Suprapubic skin (tissue), 4 donors: ENCODE data around the gene WNT6.

Experiments used
- CTCF ChIP-seq, 2 donors: fragments of 200-600 bp in 1 of 2; fragments of 450-650 bp in 1 of 2; sonication (generic) in 1 of 2; IDR thresholded peaks; one replicate each; pipeline ENCODE4 v1.5.1; 2016 to 2019; ENCODE audit warnings: antibody characterized with exemption in 2 of 2, mild to moderate bottlenecking in 1 of 2, moderate library complexity in 1 of 2
- EP300 ChIP-seq: sonication (generic); formaldehyde crosslinking; IDR thresholded peaks from one replicate; pipeline ENCODE4 v1.6.1; 2017; ENCODE audit warnings: antibody characterized with exemption
- POLR2A ChIP-seq, 2 donors: fragments of 450-650 bp; IDR thresholded peaks; one replicate each; pipeline ENCODE4 v1.6.1; 2017; ENCODE audit warnings: antibody characterized with exemption in 2 of 2, mild to moderate bottlenecking in 2 of 2, moderate library complexity in 2 of 2
- POLR2AphosphoS5 ChIP-seq, 3 donors: sonication (generic); formaldehyde crosslinking; IDR thresholded peaks; one replicate each; pipeline ENCODE4 v1.6.1; 2017; ENCODE audit warnings: antibody characterized with exemption in 3 of 3

- TF ChIP-seq POLR2AphosphoS5 (IDR thresholded peaks at IDR 0.05) (no peak), CTCF (IDR thresholded peaks at IDR 0.05) (no peak), EP300 (no peak), POLR2A (IDR thresholded peaks at IDR 0.05) (no peak)
These were observed 22.3 kb downstream of the WNT6 start for GRCh38 chr2:218881744-218882460.
